Mesothelial cell of epicardium (in vitro differentiated cells): ENCODE measurements around the gene PSTPIP1. TPM values are rescaled to one million over a fixed set of nuclear protein-coding genes. Genes with fewer than 3 reads are reported as not detected.

Experiments
- DNase-seq, 2 experiments: peaks; one replicate each; pipeline ENCODE4 v3.0.0; 2021; ENCODE audit warnings: low spot score in 2 of 2; ENCODE audit not compliant: unreplicated experiment in 2 of 2
- H3K27ac Mint-ChIP-seq: 2 replicates; pipeline ENCODE4 v1.8.0; 2021; ENCODE audit warnings: mixed read lengths
- H3K27me3 Mint-ChIP-seq: 2 replicates; pipeline ENCODE4 v1.8.0; 2021; ENCODE audit warnings: low read depth, mixed read lengths
- H3K36me3 Mint-ChIP-seq: 2 replicates; pipeline ENCODE4 v1.8.0; 2021; ENCODE audit warnings: mixed read lengths
- H3K4me1 Mint-ChIP-seq: 2 replicates; pipeline ENCODE4 v1.8.0; 2021; ENCODE audit warnings: mixed read lengths
- H3K4me3 Mint-ChIP-seq: 2 replicates; pipeline ENCODE4 v1.8.0; 2021; ENCODE audit warnings: mild to moderate bottlenecking, moderate library complexity, mixed read lengths
- H3K9me3 Mint-ChIP-seq: 2 replicates; pipeline ENCODE4 v1.8.0; 2021; ENCODE audit warnings: mixed read lengths
- total RNA-seq: library from RNA; stranded (reverse); gene quantifications from 3 replicates; pipeline ENCODE4 v1.2.1, GENCODE V29; 2021
- TF ChIP-seq, protein P1 (sequence below): fragments of 200-600 bp; sonication (generic); IDR thresholded peaks from one replicate; pipeline ENCODE4 v1.5.0; 2021; ENCODE audit warnings: antibody characterized with exemption; ENCODE audit not compliant: unreplicated experiment

The PSTPIP1 gene
- total RNA-seq, 1 donor from 2014 or later: not detected

GRCh38 chr15:77035999-77036471, 41.1 kb downstream of the PSTPIP1 start:
- TF ChIP-seq, protein P1, sequence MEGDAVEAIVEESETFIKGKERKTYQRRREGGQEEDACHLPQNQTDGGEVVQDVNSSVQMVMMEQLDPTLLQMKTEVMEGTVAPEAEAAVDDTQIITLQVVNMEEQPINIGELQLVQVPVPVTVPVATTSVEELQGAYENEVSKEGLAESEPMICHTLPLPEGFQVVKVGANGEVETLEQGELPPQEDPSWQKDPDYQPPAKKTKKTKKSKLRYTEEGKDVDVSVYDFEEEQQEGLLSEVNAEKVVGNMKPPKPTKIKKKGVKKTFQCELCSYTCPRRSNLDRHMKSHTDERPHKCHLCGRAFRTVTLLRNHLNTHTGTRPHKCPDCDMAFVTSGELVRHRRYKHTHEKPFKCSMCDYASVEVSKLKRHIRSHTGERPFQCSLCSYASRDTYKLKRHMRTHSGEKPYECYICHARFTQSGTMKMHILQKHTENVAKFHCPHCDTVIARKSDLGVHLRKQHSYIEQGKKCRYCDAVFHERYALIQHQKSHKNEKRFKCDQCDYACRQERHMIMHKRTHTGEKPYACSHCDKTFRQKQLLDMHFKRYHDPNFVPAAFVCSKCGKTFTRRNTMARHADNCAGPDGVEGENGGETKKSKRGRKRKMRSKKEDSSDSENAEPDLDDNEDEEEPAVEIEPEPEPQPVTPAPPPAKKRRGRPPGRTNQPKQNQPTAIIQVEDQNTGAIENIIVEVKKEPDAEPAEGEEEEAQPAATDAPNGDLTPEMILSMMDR: no peak
- no peaks in the 10 kb centered on the region for H3K27me3 Mint-ChIP-seq
- H3K9me3 Mint-ChIP-seq: no peaks in the 10 kb centered on the region
- peaks cover 2% of the 10 kb centered on the region for H3K4me1 Mint-ChIP-seq
- H3K36me3 Mint-ChIP-seq: peaks cover 19% of the 10 kb centered on the region
- H3K27ac Mint-ChIP-seq: peak overlapping the region; percentile 43
- no peak overlapping the region for H3K4me3 Mint-ChIP-seq
- no peak for DNase-seq

DNA sequence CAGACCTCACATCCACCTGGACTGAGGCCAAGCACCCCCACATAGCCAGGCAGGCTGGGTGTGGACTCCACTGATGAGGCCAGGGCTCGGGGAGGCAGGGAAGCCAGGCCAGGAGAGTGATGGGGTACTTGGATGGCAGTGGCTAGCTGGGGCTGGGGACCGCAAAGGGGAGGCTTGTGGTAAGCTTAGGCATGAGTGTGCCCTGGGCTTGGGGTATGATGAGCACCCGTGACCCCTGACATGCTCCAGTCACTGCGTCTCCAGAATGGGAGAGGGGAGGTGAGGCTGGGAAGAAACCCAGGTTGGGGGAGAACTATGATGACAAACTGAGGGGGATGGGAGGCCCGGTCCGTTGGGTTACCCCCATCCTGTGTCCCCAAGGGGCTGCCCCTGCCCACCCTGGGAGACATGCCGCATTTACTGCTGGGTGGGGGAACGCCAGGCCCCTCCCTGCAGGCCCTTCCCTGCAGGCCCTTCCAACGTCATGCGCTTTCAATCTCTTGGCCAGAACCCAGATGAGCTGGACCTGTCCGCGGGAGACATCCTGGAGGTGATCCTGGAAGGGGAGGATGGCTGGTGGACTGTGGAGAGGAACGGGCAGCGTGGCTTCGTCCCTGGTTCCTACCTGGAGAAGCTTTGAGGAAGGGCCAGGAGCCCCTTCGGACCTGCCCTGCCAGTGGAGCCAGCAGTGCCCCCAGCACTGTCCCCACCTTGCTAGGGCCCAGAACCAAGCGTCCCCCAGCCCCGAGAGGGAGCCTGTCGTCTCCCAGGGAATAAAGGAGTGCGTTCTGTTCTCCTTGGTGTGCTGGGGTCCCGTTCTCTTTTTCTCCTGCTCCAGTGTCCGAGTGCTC, 41.8 kb downstream of the PSTPIP1 start:
- no peaks in the 10 kb centered on the region for H3K9me3 Mint-ChIP-seq
- peaks cover 2% of the 10 kb centered on the region for H3K4me1 Mint-ChIP-seq
- TF ChIP-seq, protein P1: no peak
- H3K27ac Mint-ChIP-seq: peak overlapping the region; percentile 43
- no peak for DNase-seq
- H3K27me3 Mint-ChIP-seq: no peaks in the 10 kb centered on the region
- peaks cover 23% of the 10 kb centered on the region for H3K36me3 Mint-ChIP-seq
- no peak overlapping the region for H3K4me3 Mint-ChIP-seq

DNA sequence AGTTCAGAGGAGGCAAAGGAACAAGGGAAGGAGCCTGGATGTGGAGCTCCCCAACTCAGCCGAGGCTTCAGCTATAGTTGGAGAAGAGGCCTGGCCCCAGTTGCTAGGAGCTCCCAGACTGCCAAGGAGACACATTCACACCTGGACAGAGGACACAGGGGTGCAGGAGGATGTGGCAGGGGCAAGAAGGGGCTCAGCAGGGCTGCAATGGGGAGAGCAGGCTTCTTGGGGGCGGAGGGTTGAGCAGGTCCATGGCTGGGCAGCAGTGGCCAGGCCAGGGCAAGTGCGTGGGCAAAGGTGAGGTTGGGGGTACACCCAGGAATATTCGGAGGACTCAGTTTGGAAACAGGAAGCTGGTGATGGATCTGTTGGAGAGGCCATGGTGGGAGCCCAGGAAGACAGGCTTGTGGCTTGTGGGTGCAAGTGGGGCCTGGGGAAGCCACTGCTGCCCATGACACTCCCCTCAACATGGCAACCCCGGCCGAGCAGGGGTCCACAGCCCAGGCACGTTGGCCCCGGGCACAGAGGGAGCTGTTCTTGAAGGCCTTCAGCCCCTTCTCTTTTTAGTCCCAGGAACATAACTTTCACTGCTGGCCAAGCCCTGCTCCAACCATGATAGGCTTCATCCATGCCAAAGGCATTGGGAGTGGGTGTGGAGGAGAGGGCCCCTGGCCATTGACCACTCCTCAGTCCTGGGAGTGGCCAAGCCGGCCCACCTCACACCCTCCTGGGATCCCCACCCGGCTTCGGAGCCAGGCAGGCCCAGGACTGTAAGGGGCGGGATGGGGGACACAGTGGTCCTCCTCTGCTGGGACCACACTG, 42.7 kb downstream of the PSTPIP1 start:
- no peak for DNase-seq
- Mint-ChIP-seq H3K27ac (peak overlapping the region; percentile 76), H3K4me1 (peaks cover 2% of the 10 kb centered on the region), H3K4me3 (peak overlapping the region; percentile 13), H3K9me3 (no peaks in the 10 kb centered on the region), H3K27me3 (no peaks in the 10 kb centered on the region), H3K36me3 (peaks cover 29% of the 10 kb centered on the region)
- TF ChIP-seq, protein P1: no peak

- no peak for DNase-seq
- Mint-ChIP-seq H3K27me3 (no peaks in the 10 kb centered on the region), H3K4me1 (peaks cover 2% of the 10 kb centered on the region), H3K27ac (no peak overlapping the region), H3K36me3 (peaks cover 36% of the 10 kb centered on the region), H3K9me3 (no peaks in the 10 kb centered on the region), H3K4me3 (no peak overlapping the region)
- TF ChIP-seq, protein P1: no peak
These were observed 43.6 kb downstream of the PSTPIP1 start for GRCh38 chr15:77038312-77039216.

- H3K27ac Mint-ChIP-seq: no peak overlapping the region
- DNase-seq: no peak
- H3K4me3 Mint-ChIP-seq: no peak overlapping the region
- H3K9me3 Mint-ChIP-seq: no peaks in the 10 kb centered on the region
- H3K4me1 Mint-ChIP-seq: no peaks in the 10 kb centered on the region
- no peaks in the 10 kb centered on the region for H3K27me3 Mint-ChIP-seq
- H3K36me3 Mint-ChIP-seq: peaks cover 38% of the 10 kb centered on the region
- TF ChIP-seq, protein P1: no peak
These were observed 44.2 kb downstream of the PSTPIP1 start for GRCh38 chr15:77039217-77039533.
